Fibroblast of skin of right quadriceps (primary cell): ENCODE measurements around the gene PPP1CA.

Source experiments
- DNase-seq: peaks from one replicate; pipeline ENCODE4 v3.0.0-alpha.2; 2013

The PPP1CA gene

DNA sequence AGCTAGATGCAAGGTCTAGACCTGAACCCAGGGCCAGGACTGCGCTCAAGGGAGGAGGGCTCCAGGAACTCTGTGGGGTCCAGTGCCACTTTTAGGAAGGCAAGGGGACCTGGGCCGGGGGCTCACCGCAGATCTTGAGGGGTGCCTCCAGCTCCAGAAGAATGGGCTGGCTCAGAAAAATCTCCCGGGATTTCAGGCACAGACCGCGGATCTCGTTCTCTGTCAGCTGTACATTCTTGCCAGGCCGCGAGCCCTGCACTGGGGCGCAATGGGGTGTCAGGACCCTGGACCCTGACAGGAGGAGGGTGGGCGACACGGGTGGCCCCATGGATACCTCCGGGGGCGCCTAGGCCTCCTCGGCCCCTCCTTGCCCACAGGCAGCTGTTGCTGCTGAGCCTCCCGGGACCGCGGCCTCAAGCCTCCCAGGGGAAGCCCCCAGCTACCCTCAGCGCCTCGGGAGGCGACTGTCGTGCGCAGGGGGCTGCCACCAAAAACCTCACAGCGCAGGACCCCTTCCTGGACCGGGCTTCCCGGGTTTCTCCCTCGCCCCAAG is 640 bp downstream of the PPP1CA start:
- no peak for DNase-seq

- no peak for DNase-seq
Measured at GRCh38 chr11:67400251-67400941, 1.3 kb downstream of the PPP1CA start.

GRCh38 chr11:67398661-67399563 is 2.7 kb downstream of the PPP1CA start:
- no peak for DNase-seq

GRCh38 chr11:67397986-67398660 is 3.5 kb downstream of the PPP1CA start:
- DNase-seq: no peak

DNA sequence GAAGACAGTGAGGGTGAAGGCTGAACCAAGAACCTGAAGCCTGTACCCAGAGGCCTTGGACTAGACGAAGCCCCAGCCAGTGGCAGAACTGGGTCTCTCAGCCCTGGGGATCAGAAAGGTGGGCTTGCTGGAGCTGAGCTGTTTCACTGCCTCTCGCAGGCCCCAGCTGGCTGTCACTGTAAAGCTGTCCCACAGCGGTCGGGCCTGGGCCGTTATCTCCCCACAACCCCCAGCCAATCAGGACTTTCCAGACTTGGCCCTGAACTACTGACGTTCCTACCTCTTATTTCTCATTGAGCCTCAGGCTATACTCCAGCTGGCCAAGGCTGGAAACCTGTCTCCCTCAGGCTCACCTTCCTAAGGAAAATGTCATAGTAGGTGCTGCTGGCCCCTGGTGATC is 4.1 kb downstream of the PPP1CA start:
- no peak for DNase-seq

DNA sequence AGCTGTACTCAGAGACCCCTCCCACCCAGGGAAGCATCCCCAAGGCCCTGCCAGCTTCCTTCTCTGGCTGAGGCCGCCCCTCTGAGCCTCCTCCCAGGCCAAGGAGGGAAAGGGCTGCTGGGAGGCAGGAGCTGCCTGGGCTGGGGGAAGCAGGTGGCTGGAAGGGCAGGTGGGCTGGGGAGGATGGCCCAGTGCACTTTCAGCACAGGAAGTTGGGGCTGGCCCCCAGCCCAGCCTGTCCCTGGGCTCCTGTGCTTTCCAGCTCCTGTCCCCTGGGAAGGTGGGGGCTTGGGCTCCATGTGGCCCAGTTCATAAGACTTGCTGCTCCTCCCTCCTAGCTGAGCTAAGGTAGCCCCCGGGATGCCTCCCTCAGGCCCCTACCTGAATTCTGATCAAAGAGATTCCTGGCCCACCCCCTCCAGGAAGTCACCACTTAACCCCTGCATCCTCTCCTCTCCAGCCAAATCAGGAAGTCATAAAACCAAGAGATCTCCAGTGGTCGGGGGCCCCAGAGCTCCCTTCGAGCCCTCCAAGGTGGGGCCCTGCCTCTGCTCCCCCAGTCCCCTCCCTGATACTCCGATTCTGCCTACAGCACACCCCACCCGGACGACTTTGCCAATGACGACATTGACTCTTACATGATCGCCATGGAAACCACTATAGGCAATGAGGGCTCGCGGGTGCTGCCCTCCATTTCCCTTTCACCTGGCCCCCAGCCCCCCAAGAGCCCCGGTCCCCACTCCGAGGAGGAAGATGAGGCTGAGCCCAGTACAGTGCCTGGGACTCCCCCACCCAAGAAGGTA is 4.9 kb downstream of the PPP1CA start:
- no peak for DNase-seq

GRCh38 chr11:67396259-67396581 is 5.4 kb downstream of the PPP1CA start:
- DNase-seq: no peak

DNA sequence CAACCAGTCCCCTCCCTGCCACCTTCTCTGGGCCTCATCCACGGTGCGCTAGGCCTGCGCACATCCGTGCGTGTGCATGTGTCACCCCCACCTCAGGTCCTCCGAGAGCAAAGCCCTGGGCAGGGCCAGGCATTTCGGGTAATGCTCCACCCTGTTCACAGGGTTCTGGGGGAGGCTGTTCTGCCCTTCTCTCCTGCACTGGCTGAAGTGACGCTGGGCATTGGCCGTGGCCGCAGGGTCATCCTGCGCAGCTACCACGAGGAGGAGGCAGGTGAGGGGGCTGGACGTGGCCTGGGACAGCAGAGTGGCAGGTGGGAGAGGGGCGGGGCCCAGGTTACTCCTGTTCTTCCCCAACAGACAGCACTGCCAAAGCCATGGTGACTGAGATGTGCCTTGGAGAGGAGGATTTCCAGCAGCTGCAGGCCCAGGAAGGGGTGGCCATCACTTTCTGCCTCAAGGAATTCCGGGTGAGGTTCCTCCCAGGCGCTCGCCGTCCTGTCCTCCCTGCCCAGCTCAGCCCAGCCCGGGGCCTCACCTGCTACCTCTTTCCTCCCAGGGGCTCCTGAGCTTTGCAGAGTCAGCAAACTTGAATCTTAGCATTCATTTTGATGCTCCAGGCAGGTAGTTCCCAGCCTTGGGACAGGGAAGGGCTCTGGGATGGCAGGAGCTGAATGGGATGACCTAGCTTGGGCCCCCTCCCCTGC is 6.0 kb downstream of the PPP1CA start:
- no peak for DNase-seq

DNA sequence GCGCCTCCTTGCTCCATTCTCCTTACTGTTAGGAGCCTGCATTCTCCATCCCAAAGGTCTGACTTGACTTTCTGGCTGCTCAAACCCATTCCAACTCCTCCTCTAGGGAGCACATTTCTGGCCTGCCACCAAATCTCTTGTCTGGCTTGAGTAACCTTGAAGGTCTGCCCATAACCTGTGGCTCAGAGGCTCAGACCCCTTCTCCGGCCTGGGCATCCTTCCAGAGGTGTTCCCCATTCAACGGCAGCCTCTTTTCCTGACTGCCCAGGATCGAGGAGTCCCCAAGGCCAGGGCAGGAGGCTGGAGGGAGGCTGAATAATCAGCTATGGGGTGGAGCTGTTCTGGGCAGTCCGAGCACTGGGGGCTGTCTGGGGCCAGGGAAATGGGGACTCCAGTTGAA is 7.7 kb downstream of the PPP1CA start:
- DNase-seq: no peak

- DNase-seq: no peak
Measured at GRCh38 chr11:67393437-67393836, 8.2 kb downstream of the PPP1CA start.

DNA sequence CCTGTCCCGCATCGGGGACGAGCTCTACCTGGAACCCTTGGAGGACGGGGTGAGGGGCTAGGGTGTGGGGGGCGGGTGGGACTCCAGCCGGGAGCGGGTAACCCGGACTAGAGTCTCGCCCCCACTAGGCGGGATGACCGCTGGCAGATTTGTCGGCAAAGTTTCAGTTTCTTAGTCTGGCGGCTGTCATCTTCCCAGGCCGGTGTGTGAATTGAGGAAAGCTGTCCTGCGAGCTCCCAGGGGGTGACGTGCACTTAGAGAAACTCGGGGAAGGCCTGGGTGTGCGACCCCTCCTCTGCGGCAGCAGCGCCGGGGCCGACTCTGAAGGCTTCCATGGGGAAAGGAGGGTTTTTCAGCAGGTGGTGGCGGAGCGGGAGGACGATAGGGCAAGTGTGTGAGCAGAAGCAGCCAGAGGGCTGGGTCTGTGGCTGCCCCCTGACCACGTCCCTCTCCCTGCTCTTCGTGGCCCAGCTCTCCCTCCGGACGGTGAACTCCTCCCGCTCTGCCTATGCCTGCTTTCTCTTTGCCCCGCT is 9.4 kb downstream of the PPP1CA start:
- DNase-seq: no peak

GRCh38 chr11:67391304-67392182 is 10.1 kb downstream of the PPP1CA start, which contains the start of gene RAD9A:
RAD9A (plus strand) TSS chr11:67391986; CDS start chr11:67392045, 59 bp downstream.
- peak; percentile 93 for DNase-seq

DNA sequence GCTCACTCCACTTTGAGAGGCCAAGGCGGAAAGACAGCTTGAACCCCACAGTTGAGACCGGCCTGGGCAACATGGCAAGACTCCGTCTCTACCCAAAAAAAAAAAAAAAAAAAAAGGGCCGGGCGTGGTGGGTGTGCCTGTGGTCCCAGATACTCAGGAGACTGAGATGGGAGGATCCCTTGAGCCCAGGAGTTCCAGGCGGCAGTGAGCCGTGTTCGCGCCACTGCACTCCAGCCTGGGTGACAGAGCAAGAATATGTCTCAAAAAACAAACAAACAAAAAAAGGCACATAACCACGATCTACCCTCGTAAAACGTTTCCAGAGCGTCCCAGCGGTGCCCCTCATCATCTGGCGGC is 10.7 kb downstream of the PPP1CA start:
- no peak for DNase-seq

DNA sequence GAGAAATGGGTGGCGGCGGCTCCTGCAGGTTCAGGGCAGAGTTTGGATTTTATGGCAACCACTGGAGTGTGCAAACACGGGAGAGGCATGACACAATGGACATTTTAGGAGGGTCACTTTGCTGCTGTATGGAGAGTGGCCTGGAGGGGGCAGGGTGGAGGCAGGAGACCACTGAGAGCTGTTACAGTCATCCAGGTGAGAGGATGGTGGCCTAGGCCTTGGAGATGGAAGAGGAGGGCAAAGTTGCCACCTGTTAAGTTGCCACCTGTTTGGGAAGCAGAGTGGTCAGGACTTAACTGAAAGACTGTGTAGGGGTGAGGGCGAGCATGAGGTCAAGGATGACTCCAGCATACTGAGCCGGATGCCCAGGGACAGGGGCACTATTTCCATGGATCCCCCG is 12.2 kb downstream of the PPP1CA start:
- DNase-seq: no peak

DNA sequence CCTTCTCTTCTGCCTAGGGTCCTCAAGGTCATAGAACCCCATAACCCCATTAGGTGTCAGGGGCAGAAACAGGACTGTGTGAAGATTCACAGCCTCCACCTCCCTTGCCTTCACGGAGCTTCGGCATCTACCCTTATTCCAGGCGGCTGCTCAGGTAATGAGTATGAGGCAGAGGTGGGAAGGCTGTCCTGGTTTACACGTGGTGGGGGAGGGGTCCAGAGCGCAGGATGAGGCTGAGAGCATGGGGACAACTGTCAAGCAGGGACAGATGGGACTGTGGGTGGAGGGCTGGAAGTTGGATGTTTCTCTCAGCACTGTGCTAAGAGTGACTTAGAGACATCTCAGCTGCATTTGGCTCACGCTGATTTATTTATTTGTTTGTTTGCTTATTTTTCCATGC is 14.1 kb downstream of the PPP1CA start:
- no peak for DNase-seq

DNA sequence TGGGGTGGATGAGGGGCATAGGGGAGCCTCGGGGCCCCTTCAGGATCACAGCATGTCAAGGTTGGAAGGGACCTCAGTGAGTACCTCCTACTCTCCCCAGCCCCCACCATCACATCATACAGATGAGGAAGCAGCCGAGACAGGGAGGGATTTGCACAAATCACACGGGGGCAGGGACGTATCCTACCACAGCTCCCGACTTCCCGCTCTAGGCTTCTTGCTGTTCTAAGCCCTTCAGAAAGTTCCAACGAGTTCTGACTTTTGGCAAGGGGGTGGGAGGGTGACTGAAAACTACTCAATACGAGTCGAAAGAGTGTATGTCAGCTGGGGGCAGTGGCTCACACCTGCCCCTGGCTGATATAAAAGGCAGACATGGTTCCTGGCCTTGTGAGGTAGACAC is 14.6 kb downstream of the PPP1CA start:
- DNase-seq: no peak

- peak; percentile 68 for DNase-seq
Measured at GRCh38 chr11:67384851-67385366, 16.7 kb downstream of the PPP1CA start.

- peak; percentile 70 for DNase-seq
Measured at GRCh38 chr11:67382276-67383136, 19.2 kb downstream of the PPP1CA start.

- DNase-seq: no peak
Measured at GRCh38 chr11:67381244-67381972, 20.2 kb downstream of the PPP1CA start.
